Neural cell (in vitro differentiated cells): ENCODE results near the gene CUX1. TPM values are rescaled to one million over a fixed set of nuclear protein-coding genes. Genes with fewer than 3 reads are reported as not detected.
"Not testable (repeated sequence)": the region's sequence is repeated elsewhere in the genome, so short reads cannot be mapped to it uniquely, and the experiment has no call there.

Experiments
- H2AFZ ChIP-seq: fragments of 200-600, 300-800 bp; sonication (generic), shearing (Covaris generic); 2 replicates; pipeline ENCODE4 v1.6.0; 2014; ENCODE audit warnings: low read depth, mild to moderate bottlenecking, antibody characterized with exemption, low read length, moderate library complexity
- H3F3A ChIP-seq: fragments of 200-600 bp; shearing (Covaris generic); 2 replicates; pipeline ENCODE4 v1.6.1; 2016; ENCODE audit warnings: mild to moderate bottlenecking, moderate library complexity, mixed read lengths, antibody characterized with exemption, low read length; ENCODE audit not compliant: insufficient read depth, poor library complexity, severe bottlenecking
- H3K27ac ChIP-seq: fragments of 200-600, 300-800 bp; sonication (generic), shearing (Covaris generic); 2 replicates; pipeline ENCODE4 v1.5.1; 2014; ENCODE audit warnings: mild to moderate bottlenecking, low read length, moderate library complexity
- H3K27me3 ChIP-seq: fragments of 300-800, 200-600 bp; sonication (generic), shearing (Covaris generic); 2 replicates; pipeline ENCODE4 v1.6.0; 2014; ENCODE audit warnings: mild to moderate bottlenecking, low read depth, low read length, moderate library complexity; ENCODE audit not compliant: insufficient read depth
- H3K36me3 ChIP-seq: fragments of 300-800, 200-600 bp; sonication (generic), shearing (Covaris generic); 2 replicates; pipeline ENCODE4 v1.5.1; 2014; ENCODE audit warnings: mild to moderate bottlenecking, antibody characterized with exemption, low read length, moderate library complexity; ENCODE audit not compliant: insufficient read depth
- H3K4me2 ChIP-seq: fragments of 300-800, 200-600 bp; sonication (generic), shearing (Covaris generic); 2 replicates; pipeline ENCODE4 v1.6.0; 2014; ENCODE audit warnings: mild to moderate bottlenecking, low read length
- H3K4me3 ChIP-seq: fragments of 300-800, 200-600 bp; sonication (generic), shearing (Covaris generic); 2 replicates; pipeline ENCODE4 v1.5.1; 2014; ENCODE audit warnings: mild to moderate bottlenecking, low read length, moderate library complexity
- H3K79me2 ChIP-seq: fragments of 200-600 bp; shearing (Covaris generic); replicated peaks from 2 replicates; pipeline ENCODE4 v1.6.0; 2014; ENCODE audit warnings: mild to moderate bottlenecking, low read length, moderate library complexity; ENCODE audit not compliant: insufficient read depth
- H3K9ac ChIP-seq: fragments of 300-800, 200-600 bp; sonication (generic), shearing (Covaris generic); 2 replicates; pipeline ENCODE4 v1.6.1; 2016; ENCODE audit warnings: mild to moderate bottlenecking, low read length, mixed read lengths
- H3K9me2 ChIP-seq: fragments of 200-600 bp; shearing (Covaris generic); 2 replicates; pipeline ENCODE4 v1.6.1; 2016; ENCODE audit warnings: mild to moderate bottlenecking, low read length, mixed read lengths; ENCODE audit not compliant: insufficient read depth
- H3K9me3 ChIP-seq: fragments of 200-600, 300-800 bp; sonication (generic), shearing (Covaris generic); 2 replicates; pipeline ENCODE4 v1.6.1; 2016; ENCODE audit warnings: mild to moderate bottlenecking, mixed run types, low read length, moderate library complexity, mixed read lengths
- H4K20me1 ChIP-seq: fragments of 200-600 bp; shearing (Covaris generic); 2 replicates; pipeline ENCODE4 v1.6.1; 2016; ENCODE audit warnings: mild to moderate bottlenecking, mixed run types; ENCODE audit not compliant: insufficient read depth
- EP300 ChIP-seq: fragments of 450-650 bp; conservative IDR thresholded peaks from 2 replicates; pipeline ENCODE4 v1.6.1; 2014; ENCODE audit warnings: antibody characterized with exemption, mild to moderate bottlenecking, moderate library complexity; ENCODE audit not compliant: poor library complexity, severe bottlenecking
- EZH2 ChIP-seq: fragments of 200-600, 300-800 bp; shearing (Covaris generic), sonication (generic); IDR thresholded peaks from 2 replicates; pipeline ENCODE4 v1.6.1; 2014; ENCODE audit warnings: antibody characterized with exemption, low read length, borderline replicate concordance, mild to moderate bottlenecking; ENCODE audit not compliant: insufficient read depth, poor library complexity, severe bottlenecking
- MXI1 ChIP-seq: fragments of 450-650 bp; conservative IDR thresholded peaks from 2 replicates; pipeline ENCODE4 v1.6.1; 2014; ENCODE audit warnings: antibody characterized with exemption, mild to moderate bottlenecking; ENCODE audit not compliant: poor library complexity, severe bottlenecking
- POLR2AphosphoS5 ChIP-seq: IDR thresholded peaks from 2 replicates; pipeline ENCODE4 v1.6.1; 2012
- RAD21 ChIP-seq: fragments of 450-650 bp; conservative IDR thresholded peaks from 2 replicates; pipeline ENCODE4 v1.6.1; 2014; ENCODE audit warnings: antibody characterized with exemption, mild to moderate bottlenecking, moderate library complexity
- SMC3 ChIP-seq: fragments of 450-650 bp; conservative IDR thresholded peaks from 2 replicates; pipeline ENCODE4 v1.6.1; 2014; ENCODE audit warnings: antibody characterized with exemption, mild to moderate bottlenecking, moderate library complexity; ENCODE audit not compliant: poor library complexity
- TAF1 ChIP-seq: IDR thresholded peaks from 2 replicates; pipeline ENCODE4 v1.6.1; 2012; ENCODE audit warnings: low read depth
- polyA plus RNA-seq: library from polyadenylated mRNA; depleted of rRNA; stranded (reverse); fragments of >200 nt; gene quantifications from 2 replicates; pipeline ENCODE4 v1.2.3, GENCODE V29; 2014
- TF ChIP-seq, protein P1 (sequence below): IDR thresholded peaks from 2 replicates; pipeline ENCODE4 v1.6.1; 2012; ENCODE audit warnings: borderline replicate concordance
- TF ChIP-seq, protein P2 (sequence below): fragments of 450-650 bp; IDR thresholded peaks from 2 replicates; pipeline ENCODE4 v1.5.1; 2014; ENCODE audit warnings: antibody characterized with exemption, mild to moderate bottlenecking, moderate library complexity; ENCODE audit not compliant: poor library complexity, severe bottlenecking

Gene CUX1
- polyA plus RNA-seq, 1 donor from 2014 or later, result 26.6 TPM

DNA sequence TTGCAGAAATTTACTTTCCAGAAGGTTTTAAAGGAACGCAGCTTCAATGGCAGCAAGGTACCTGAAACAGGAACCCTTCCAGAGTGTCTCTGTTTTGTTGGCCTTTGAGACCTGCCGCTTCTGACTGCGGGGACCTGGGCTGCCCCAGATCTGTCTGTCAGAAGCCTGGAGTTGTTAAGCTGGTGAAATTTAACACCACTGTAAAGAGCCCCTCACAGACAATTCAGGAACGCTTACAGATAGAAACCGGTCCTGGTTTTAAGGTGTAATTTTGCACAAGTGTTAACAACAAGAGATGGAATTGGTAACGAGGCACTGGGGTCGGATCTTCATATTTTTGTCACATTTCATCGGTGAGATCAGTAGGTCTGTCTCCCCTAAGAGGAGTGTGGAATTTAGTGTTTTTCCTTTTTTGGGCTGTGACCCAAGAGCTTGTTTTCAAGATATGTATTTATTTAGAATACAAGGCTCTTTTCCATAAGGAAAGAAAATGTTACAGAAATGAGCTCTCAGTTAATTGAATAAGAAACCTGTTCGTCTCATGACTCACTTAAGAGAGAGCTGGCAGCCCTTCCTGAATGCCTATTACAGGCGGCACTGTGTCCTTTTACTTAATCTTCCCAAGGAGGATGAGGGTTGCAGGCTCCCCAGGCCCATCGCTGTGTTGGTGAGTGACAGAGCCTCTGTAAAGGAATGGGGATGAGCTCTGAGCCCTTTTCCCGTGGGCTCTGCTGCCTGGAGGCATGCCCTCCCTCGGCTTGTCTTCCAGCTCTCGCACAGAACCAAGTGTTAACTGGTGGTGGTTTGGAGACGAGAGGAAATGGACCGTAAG, 168.7 kb downstream of the CUX1 start:
- Histone ChIP-seq H2AFZ (no peak overlapping the region), H3K36me3 (no peaks in the 10 kb centered on the region), H3F3A (no peaks in the 10 kb centered on the region), H3K9me2 (no peaks in the 10 kb centered on the region), H4K20me1 (no peaks in the 10 kb centered on the region), H3K4me2 (no peak overlapping the region), H3K4me3 (peak overlapping the region; percentile 16), H3K27me3 (no peaks in the 10 kb centered on the region), H3K9ac (no peak overlapping the region), H3K79me2 (peaks cover 5% of the 10 kb centered on the region), H3K9me3 (no peaks in the 10 kb centered on the region), H3K27ac (peak overlapping the region; percentile 15)
- TF ChIP-seq TAF1 (no peak), POLR2AphosphoS5 (no peak), RAD21 (no peak), SMC3 (no peak), EP300 (no peak), MXI1 (no peak), EZH2 (no peak)
- TF ChIP-seq, protein P1, sequence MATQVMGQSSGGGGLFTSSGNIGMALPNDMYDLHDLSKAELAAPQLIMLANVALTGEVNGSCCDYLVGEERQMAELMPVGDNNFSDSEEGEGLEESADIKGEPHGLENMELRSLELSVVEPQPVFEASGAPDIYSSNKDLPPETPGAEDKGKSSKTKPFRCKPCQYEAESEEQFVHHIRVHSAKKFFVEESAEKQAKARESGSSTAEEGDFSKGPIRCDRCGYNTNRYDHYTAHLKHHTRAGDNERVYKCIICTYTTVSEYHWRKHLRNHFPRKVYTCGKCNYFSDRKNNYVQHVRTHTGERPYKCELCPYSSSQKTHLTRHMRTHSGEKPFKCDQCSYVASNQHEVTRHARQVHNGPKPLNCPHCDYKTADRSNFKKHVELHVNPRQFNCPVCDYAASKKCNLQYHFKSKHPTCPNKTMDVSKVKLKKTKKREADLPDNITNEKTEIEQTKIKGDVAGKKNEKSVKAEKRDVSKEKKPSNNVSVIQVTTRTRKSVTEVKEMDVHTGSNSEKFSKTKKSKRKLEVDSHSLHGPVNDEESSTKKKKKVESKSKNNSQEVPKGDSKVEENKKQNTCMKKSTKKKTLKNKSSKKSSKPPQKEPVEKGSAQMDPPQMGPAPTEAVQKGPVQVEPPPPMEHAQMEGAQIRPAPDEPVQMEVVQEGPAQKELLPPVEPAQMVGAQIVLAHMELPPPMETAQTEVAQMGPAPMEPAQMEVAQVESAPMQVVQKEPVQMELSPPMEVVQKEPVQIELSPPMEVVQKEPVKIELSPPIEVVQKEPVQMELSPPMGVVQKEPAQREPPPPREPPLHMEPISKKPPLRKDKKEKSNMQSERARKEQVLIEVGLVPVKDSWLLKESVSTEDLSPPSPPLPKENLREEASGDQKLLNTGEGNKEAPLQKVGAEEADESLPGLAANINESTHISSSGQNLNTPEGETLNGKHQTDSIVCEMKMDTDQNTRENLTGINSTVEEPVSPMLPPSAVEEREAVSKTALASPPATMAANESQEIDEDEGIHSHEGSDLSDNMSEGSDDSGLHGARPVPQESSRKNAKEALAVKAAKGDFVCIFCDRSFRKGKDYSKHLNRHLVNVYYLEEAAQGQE, result no peak
- TF ChIP-seq, protein P2, sequence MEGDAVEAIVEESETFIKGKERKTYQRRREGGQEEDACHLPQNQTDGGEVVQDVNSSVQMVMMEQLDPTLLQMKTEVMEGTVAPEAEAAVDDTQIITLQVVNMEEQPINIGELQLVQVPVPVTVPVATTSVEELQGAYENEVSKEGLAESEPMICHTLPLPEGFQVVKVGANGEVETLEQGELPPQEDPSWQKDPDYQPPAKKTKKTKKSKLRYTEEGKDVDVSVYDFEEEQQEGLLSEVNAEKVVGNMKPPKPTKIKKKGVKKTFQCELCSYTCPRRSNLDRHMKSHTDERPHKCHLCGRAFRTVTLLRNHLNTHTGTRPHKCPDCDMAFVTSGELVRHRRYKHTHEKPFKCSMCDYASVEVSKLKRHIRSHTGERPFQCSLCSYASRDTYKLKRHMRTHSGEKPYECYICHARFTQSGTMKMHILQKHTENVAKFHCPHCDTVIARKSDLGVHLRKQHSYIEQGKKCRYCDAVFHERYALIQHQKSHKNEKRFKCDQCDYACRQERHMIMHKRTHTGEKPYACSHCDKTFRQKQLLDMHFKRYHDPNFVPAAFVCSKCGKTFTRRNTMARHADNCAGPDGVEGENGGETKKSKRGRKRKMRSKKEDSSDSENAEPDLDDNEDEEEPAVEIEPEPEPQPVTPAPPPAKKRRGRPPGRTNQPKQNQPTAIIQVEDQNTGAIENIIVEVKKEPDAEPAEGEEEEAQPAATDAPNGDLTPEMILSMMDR, result no peak

DNA sequence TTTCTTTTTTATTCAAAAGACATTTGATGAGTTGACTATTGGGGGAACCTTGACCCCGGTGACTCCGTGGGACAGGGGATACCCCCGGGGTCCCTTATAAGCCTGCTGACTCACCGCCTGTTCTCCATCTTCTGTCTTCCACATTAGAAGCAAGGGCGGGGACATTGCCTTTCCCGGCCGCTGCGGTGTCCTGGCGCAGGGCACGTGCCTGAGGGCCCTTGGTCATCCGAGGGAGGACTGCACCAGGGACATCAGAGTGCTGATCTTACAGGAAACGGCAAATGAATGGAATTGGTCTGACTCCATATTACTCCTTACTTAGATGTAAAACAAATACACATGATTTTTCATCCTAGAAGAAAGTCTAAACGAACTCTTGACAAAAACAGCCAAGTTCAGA, 170.1 kb downstream of the CUX1 start:
- Histone ChIP-seq H3K9me2 (no peaks in the 10 kb centered on the region), H3K36me3 (no peaks in the 10 kb centered on the region), H3K27ac (no peak overlapping the region), H3K9me3 (no peaks in the 10 kb centered on the region), H3K4me2 (no peak overlapping the region), H4K20me1 (no peaks in the 10 kb centered on the region), H3K79me2 (peaks cover 5% of the 10 kb centered on the region), H3K27me3 (no peaks in the 10 kb centered on the region), H3F3A (no peaks in the 10 kb centered on the region), H3K4me3 (no peak overlapping the region), H3K9ac (no peak overlapping the region), H2AFZ (no peak overlapping the region)
- TF ChIP-seq POLR2AphosphoS5, result no peak
- no peak for TF ChIP-seq SMC3
- TF ChIP-seq MXI1, result no peak
- TF ChIP-seq EZH2, result no peak
- no peak for TF ChIP-seq EP300
- no peak for TF ChIP-seq RAD21
- TF ChIP-seq, protein P2, result no peak

DNA sequence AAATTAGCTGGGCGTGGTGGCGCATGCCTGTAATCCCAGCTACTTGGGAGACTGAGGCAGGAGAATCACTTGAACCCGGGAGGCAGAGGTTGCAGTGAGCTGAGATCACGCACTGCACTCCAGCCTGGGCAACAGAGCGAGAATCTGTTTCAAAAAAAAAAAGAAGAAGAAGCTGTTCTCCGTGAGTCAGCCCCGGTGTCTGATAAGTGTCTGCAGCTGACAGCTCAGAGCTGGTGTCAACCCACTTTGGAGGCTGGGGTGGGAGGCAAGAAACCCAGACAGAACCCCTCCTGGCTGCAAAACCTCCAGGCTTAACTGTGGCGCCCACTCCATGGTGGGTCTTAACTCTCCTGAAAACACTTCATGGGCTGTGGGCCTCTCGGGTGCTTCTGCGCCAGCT, 170.6 kb downstream of the CUX1 start:
- not testable (repeated sequence) for H3K9ac ChIP-seq, H3K4me3 ChIP-seq, H4K20me1 ChIP-seq, H3K9me2 ChIP-seq, H2AFZ ChIP-seq, H3K4me2 ChIP-seq, H3K79me2 ChIP-seq, H3K27ac ChIP-seq, H3K36me3 ChIP-seq, H3K27me3 ChIP-seq, H3K9me3 ChIP-seq, H3F3A ChIP-seq
